ENCODE measurements around the gene TAF4. TPM values are rescaled to one million over a fixed set of nuclear protein-coding genes. Genes with fewer than 3 reads are reported as not detected.

Gene TAF4
- total and polyA plus RNA-seq, 2 of the 13 experiments (the other 11 are each of a cell fraction or from before 2014, with no cell fraction given) = 5.9 to 12.0 TPM

DNA sequence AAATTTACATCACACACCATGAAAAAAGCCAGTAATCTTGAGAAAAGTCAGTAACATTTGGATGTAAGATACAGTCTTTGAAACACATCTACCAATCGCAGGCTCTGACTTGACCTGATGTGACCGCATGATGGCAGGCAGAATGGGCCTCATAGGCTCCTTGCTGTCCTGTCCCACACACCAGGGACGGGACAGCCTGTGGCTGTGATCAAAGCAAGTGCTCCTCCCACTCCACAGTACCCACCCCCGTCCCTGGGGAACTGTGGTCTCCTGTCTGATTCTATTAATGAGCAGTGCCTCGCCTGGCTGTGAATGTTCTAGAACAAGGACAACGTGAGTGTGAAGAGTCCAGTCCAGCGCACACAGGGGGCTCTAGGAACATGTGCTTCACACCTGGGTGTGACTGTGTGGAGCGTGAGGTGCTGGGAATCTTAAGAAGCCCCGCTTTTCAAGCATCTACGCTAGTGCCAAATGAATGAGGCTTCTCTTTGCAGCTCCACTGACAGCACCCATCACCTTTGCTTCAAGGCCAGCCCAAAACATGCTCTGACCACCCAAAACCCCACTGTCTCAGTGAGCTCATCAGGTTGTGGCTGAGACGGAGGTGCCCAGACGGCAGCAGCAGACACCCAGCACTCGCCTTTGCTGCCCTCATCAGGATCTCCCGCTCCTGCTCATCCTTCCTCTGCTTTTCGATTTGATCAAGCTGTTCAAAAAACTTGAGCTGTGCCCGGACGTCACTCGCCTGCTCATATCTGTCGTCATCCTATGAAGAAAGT lies 67.1 kb downstream of the TAF4 start (continued):
- TF ChIP-seq, protein P1, sequence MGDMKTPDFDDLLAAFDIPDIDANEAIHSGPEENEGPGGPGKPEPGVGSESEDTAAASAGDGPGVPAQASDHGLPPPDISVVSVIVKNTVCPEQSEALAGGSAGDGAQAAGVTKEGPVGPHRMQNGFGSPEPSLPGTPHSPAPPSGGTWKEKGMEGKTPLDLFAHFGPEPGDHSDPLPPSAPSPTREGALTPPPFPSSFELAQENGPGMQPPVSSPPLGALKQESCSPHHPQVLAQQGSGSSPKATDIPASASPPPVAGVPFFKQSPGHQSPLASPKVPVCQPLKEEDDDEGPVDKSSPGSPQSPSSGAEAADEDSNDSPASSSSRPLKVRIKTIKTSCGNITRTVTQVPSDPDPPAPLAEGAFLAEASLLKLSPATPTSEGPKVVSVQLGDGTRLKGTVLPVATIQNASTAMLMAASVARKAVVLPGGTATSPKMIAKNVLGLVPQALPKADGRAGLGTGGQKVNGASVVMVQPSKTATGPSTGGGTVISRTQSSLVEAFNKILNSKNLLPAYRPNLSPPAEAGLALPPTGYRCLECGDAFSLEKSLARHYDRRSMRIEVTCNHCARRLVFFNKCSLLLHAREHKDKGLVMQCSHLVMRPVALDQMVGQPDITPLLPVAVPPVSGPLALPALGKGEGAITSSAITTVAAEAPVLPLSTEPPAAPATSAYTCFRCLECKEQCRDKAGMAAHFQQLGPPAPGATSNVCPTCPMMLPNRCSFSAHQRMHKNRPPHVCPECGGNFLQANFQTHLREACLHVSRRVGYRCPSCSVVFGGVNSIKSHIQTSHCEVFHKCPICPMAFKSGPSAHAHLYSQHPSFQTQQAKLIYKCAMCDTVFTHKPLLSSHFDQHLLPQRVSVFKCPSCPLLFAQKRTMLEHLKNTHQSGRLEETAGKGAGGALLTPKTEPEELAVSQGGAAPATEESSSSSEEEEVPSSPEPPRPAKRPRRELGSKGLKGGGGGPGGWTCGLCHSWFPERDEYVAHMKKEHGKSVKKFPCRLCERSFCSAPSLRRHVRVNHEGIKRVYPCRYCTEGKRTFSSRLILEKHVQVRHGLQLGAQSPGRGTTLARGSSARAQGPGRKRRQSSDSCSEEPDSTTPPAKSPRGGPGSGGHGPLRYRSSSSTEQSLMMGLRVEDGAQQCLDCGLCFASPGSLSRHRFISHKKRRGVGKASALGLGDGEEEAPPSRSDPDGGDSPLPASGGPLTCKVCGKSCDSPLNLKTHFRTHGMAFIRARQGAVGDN (CRISPR knock-in tag; IDR thresholded peaks at IDR 0.05) = 0 out of 2 replicates have a peak, but pooled peaks have one; percentile 17
- TF ChIP-seq ZNF446 (CRISPR knock-in tag; IDR thresholded peaks at IDR 0.05) = no peak
- 0 out of 2 replicates have a peak, but pooled peaks have one; percentile 67 for TF ChIP-seq ZNF225 (CRISPR knock-in tag; IDR thresholded peaks at IDR 0.05)
- TF ChIP-seq ZNF839 (CRISPR knock-in tag; IDR thresholded peaks at IDR 0.05; ENCODE audit: borderline replicate concordance) = 0 out of 2 replicates have a peak, but pooled peaks have one; percentile 43
- TF ChIP-seq ZC3H13 (CRISPR knock-in tag; IDR thresholded peaks at IDR 0.05) = 0 out of 2 replicates have a peak, but pooled peaks have one; percentile 44
- peak; percentile 64 for TF ChIP-seq RBM22 (optimal IDR thresholded peaks at IDR 0.05; ENCODE audit: low read length)
- TF ChIP-seq NFE2L1 (CRISPR knock-in tag; IDR thresholded peaks at IDR 0.05; ENCODE audit: borderline replicate concordance) = 0 out of 2 replicates have a peak, but pooled peaks have one; percentile 39
- 0 out of 2 replicates have a peak, but pooled peaks have one; percentile 7 for TF ChIP-seq NRL (CRISPR knock-in tag; IDR thresholded peaks at IDR 0.05; ENCODE audit: borderline replicate concordance)

Data from HepG2 (cell line).